NCI-H2171 (cell line): ENCODE results near the gene SLFN11.
"Not testable (repeated sequence)": the region's sequence is repeated elsewhere in the genome, so short reads cannot be mapped to it uniquely, and the experiment has no call there.

ENCODE experiments used
- DNase-seq: peaks from one replicate; lab custom pipeline; 2025; lab: John Stamatoyannopoulos, UW

SLFN11 gene, protein sequence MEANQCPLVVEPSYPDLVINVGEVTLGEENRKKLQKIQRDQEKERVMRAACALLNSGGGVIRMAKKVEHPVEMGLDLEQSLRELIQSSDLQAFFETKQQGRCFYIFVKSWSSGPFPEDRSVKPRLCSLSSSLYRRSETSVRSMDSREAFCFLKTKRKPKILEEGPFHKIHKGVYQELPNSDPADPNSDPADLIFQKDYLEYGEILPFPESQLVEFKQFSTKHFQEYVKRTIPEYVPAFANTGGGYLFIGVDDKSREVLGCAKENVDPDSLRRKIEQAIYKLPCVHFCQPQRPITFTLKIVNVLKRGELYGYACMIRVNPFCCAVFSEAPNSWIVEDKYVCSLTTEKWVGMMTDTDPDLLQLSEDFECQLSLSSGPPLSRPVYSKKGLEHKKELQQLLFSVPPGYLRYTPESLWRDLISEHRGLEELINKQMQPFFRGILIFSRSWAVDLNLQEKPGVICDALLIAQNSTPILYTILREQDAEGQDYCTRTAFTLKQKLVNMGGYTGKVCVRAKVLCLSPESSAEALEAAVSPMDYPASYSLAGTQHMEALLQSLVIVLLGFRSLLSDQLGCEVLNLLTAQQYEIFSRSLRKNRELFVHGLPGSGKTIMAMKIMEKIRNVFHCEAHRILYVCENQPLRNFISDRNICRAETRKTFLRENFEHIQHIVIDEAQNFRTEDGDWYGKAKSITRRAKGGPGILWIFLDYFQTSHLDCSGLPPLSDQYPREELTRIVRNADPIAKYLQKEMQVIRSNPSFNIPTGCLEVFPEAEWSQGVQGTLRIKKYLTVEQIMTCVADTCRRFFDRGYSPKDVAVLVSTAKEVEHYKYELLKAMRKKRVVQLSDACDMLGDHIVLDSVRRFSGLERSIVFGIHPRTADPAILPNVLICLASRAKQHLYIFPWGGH

DNA sequence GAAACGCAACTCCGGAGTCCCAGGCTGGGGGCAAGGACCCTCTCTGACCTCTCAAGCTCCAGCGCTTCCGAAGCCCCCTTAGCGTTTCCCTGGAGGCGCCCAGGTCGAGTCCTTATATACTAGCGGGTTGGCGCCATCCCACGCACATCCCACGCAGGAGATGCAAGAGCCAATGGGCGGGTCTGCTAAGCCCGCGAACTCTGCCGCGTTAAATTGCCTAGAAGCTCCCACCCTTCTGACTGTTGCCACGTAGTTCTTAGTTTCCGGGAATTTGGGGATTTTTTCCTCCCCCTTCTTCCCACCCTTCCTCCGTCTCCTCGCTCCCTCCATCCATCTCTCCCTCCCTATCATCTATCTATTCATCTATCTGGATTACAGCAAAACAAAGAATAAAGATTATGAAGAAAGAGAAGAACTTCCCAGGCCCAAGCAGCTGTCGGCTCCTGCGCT lies at the start of gene SLFN11:
SLFN11 (minus strand) TSS at position 88 of the 450 bp plus-strand sequence. CDS start 9,814 bp downstream, outside the sequence.
- no peak for DNase-seq

DNA sequence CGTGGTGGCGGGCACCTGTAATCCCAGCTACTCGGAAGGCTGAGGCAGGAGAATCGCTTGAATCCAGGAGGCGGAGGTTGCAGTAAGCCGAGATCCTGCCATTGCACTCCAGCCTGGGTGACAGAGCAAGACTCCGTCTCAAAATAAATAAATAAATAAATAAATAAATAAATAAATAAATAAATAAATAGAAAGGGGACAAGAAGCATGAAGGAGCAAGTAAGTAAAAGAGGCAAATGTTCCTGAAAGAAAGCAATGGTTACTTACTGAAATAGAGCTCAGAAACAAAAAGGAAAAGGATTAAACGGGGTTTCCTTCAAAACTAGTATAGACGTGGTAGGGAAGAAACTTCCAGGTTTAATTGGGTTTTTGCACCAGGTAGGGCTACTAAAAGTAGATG lies 47.6 kb upstream of the SLFN11 start:
- not testable (repeated sequence) for DNase-seq

DNA sequence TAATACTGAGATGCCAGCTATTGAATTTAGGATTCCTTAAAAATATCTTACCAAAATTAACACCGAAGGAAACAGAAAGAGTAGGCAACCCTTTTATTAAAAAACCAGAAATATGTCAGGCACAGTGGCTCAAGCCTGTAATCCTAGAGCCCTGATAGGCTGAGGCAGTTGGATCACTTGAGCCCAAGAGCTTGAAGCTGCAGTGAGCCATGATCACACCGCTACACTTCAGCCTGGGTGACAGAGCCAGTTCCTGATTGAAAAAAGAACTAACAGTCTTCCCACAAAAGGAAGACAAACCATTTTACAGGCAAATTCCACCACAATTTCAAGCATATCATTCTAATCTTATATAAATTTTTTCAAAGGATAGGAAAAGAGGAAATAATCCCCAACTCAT lies 43.2 kb upstream of the SLFN11 start:
- DNase-seq: no peak

DNA sequence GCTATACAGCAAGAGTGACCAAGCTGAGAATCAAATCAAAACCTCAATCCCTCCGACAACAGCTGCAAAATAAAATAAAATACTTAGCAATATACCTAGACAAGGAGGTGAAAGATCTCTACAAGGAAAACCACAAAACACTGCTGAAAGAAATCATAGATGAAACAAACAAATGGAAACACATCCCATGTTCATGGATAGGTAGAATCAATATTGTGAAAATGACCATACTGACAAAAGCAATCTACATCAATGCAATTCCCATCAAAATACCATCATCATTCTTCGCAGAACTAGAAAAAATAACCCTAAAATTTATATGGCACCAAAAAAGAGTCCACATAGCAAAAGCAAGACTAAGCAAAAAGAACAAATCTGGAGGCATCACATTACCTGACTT lies 41.3 kb upstream of the SLFN11 start:
- not testable (repeated sequence) for DNase-seq

DNA sequence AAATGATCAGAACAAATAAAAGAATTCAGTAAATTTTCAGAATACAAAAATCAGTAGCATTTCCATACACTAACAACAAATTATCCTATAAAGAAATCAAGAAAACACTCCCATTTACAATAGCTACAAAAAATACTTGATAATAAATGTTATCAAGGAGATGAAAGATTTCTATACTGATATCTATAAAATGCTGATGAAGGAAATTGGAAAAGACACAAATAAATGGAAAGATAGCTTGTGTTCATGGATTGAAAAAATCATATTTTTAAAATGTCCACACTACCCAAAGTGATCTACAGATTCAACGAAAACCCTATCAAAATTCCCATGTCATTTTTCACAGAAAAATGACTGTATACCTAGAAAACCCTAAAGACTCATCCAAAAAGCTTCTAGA lies 40.8 kb upstream of the SLFN11 start:
- no peak for DNase-seq

DNA sequence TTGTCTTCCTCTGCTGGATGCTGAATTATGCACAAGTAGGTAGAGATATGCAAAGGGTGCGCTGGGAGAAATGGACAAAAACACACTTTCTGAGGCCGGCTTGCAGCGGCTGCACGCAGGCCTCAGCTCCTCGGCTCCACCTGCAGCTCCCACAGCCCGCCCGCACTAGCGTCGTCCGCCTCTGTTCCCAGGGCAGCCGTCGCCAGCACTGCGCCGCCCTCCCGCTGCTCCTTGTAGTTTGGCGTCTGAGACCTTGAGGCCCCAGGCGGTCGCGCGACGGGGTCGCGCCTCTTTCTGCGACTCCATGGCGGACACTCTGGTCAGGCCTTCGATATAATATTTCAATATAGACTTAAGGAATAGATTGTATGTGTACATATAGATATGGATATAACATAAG lies 34.1 kb upstream of the SLFN11 start:
- no peak for DNase-seq

DNA sequence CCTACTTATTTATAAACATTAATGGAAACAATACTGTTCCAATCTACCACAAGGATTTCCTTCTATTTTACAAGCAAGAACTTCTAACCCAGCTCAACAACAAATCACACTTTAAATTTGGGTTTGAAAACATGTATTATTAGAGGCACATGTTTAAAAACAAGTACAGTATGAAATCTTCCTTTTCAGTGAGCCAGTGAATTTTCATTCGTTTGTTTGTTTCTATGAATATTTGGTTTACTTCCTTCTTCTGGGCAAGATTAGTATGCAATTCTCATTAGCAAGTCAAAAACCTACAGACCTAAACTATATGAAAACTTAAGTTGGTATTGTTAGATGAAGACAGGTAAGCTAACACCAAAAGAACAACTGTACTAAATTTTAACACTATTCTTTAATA lies 33.1 kb upstream of the SLFN11 start:
- no peak for DNase-seq

DNA sequence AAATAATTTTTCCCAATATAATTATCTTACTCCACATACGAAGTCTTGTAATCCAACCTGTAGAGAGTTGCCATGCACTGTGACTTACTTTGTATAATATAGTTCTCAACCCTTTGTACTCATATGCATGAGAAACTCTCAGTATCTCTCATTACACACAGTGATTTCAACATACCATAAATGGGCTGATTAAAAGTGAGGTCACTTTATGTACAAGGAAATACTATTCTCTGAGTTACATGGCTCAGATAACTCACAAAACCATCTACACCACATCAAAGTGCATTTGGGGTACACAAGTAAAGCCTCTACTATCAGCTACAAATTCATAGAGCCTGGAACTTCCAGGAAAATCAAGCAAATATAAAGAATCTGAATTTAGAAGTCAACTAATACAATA lies 30.9 kb upstream of the SLFN11 start:
- no peak for DNase-seq

DNA sequence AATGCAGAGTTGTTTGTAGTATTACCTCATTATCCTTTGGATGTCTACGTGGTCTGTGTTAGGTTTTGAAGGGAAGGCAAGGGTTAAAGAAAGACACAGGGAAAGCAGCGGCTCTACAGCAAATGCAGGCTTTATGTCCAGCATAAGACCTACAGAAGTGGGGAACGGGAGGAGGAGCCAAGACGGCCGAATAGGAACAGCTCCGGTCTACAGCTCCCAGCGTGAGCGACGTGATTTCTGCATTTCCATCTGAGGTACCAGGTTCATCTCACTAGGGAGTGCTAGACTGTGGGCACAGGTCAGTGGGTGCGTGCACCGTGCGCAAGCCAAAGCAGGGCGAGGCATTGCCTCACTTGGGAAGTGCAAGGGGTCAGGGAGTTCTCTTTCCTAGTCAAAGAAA lies 20.4 kb upstream of the SLFN11 start:
- DNase-seq: not testable (repeated sequence)

DNA sequence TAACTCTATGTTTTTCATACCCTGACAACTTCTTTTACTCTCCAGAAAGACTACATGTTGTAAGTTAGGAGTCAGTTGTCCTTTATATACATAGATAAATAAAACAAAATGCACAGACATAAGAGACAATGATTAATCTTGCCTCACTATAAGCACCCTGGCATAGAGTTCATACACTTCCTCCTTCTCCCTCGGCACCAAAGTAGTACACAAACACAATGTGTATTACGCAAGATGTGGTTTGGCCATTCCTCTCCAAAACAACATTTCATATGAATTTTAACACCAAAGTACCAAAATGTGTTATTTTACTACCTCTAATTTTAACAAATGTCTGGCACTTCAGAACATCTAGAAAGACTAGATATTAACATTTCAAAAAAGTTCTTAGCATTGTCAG lies 17.2 kb upstream of the SLFN11 start:
- DNase-seq: no peak

DNA sequence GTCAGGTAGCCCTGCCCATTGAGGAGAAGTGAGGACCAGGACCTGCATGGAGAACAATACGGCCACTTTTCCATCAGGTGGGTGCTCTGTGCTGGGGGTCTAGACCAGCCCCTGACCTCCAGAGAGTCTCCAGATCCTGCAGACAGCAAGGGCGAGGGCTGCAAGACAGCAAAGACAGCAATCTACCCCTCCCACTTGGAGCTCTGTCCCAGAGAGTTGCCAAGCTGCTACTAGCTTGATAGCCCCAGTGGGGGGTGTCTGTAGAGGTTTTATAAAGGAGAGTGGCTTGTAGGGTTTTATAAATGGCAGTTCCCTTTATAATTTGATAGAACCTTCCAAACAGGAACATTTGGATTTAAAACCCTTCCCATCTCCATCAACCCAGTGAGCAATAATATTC lies 16.7 kb upstream of the SLFN11 start:
- no peak for DNase-seq

DNA sequence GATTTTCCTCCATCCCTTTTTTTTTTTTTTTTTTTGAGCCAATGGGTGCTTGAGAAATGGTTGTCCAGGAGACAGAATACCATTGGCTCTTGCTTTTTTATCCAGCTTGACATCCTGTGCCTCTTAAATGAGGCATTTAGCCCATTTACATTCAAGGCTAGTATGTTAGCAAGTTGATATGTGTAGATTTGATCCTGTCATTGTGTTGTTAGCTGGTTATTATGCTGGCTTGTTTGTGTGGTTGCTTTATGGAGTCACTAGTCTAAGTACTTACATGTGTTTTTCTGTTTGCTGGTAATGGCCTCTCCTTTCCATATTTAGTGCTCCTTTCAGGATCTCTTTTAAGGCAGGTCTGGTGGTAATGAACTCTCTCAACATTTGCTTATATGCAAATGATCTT lies 14.1 kb upstream of the SLFN11 start:
- no peak for DNase-seq

DNA sequence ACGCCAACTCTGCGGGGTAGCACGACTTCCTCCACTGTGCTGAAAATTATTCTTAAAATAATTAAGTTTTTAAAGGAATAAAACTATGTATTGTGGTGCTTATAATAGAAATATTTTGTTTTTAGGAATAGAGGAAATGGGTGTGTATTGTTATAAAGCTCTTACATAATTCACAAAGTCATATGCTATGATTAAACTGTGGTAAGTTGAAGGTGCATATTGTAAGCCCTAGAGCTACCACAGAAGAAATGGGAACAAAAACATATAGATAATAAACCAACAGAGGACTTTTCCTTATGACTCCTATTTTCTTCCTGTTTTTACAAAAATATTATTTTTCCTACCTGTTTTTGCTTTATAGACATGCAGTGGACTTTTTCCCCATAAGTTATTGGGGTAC lies 4.3 kb upstream of the SLFN11 start:
- no peak for DNase-seq

DNA sequence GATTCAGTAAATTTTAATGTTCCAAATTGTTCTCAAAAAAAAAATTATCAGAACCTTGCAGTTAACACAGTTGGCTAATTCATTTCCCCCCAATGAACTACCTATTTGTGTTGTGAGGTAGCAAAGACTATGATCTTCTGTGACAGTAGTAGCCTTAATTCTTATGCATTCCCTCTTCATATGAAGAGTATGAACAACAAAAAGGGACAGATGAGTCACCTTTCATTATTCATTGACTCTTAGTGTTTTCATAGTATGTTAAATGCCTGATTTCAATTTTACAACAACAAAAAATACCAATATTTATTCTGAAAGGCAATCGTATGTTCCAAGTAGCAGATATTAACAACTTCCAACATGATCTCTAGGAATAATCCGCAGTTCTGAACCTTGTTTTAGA lies 3.6 kb upstream of the SLFN11 start:
- no peak for DNase-seq

DNA sequence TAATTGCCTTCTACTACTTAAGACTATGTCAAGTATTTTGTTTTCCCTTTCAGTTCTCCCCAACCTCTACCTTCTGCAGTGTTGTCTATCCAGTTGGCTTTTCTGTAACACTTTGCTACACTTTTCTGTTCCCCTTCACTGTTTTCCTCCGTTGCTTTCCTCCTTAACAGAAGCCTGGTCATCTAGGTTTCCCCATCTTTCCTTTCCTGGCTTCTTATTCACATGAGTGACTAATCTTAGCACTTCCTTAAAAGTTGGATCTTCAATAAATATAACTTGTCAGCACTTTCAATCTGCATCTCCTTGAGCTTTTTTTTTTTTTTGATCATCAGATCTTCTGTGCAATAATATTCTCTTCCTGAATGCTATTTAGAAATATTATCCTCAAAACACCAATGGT lies 2.8 kb upstream of the SLFN11 start:
- no peak for DNase-seq

DNA sequence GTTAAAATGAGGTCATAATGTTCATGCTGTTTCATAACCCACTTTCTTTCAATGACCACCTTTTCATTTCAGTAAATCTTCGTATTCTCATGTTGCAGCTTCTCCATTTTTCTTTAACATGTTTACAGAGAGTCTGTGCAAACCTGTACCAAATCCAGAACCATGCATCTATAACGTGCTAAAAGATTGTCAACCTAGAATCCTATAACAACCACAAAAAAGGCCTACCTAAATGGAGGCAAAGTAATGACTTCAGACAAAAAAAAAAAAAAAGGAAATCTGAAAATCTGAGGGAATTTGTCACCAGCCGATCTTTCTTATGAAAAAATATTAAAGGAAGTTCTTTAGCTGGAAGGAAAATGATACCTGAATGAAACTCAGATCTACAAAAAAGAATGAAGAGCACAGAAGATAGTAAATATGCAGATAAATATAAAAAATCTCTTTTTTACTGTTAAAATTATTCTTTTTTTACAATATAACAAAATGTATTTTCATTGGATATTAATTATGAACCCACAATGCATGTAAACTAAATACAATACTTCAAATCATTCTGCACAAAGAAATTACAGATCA lies 1.4 kb upstream of the SLFN11 start:
- no peak for DNase-seq

DNA sequence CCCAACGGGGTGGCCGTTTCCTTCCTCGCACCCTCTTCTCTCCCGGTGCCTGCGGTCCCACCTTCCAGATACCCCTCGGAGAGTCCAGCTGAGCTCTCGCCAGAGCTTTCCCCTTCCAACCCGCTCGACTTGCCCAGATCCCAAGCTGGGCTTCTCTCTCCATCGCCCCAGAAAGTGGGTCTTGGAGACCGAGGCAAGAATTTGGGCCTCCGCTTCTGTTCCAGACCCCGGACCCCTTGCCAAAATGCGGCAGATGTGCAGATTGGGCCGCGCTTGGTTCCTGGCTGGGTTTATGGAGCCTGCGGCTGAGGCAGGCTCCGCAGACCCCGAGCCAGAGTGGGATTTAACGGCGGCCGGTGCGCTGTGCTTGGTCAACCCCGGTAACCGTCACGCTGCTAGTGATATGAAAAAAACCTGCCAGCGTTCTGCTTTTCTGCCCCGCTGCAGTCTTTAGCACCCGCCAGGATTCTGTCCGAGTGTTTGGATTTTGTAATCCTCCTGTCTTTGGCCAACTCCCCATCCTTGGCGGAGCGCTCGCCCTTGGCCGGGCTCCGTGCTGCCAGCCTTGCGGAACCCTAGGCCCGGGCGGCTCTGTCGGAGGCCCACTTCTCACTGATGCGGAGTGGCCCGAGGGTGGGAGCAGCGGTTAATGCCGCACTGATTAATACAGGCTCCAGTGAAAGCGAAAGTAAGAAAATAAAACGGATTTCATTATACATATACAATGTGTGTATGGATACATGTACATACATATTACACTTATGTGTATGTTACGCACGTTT lies 754 bp upstream of the SLFN11 start:
- no peak for DNase-seq

DNA sequence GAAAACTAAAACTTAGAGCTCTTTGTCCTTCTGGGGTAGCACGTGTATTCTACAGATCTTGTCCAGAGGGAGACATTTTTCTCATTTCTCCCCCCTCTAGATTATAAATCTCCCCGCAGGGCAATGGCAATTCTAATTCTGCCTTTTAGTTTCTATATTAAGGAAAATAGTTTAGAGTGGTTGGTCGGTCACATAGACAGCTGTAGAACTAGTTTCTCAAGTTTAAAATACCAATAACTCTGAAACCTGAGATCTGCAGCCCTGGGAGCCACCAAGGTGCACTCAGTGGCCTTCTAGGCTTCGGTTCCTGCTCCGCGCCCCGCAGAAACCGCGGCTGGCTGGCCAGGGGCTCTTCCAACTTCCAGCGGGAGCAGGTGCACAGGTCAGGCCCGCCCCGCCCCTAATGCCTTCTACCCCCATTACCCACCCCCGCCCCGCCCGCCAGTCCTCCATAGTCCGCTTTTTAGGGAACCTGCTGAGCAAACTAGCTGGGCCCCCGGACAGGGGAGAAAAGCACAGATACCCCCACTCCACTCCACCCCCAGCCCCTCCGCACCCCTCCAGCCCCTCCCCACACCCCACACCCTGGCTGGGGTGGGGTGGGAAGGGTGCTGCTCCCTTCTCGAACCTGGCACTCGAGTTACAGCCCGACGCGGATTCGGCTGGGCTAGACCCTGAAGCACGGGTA lies 431 bp downstream of the SLFN11 start:
- no peak for DNase-seq

DNA sequence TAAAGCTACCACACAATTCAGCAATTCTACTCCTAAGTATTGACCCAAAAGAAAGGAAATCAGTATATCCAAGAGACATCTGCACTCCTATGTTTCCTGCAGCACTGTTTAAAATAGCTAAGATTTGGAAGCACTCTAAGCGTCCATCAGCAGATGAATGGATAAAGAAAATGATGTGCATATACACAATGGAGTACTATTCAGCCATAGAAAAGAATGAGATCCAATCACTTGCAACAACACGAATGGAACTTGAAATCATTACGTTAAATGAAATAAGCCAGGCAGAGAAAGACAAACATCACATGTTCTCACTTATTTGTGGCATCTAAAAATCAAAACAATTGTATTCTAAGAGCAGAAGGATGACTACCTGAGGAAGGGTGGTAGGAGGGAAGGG lies 1.5 kb downstream of the SLFN11 start:
- DNase-seq: no peak

DNA sequence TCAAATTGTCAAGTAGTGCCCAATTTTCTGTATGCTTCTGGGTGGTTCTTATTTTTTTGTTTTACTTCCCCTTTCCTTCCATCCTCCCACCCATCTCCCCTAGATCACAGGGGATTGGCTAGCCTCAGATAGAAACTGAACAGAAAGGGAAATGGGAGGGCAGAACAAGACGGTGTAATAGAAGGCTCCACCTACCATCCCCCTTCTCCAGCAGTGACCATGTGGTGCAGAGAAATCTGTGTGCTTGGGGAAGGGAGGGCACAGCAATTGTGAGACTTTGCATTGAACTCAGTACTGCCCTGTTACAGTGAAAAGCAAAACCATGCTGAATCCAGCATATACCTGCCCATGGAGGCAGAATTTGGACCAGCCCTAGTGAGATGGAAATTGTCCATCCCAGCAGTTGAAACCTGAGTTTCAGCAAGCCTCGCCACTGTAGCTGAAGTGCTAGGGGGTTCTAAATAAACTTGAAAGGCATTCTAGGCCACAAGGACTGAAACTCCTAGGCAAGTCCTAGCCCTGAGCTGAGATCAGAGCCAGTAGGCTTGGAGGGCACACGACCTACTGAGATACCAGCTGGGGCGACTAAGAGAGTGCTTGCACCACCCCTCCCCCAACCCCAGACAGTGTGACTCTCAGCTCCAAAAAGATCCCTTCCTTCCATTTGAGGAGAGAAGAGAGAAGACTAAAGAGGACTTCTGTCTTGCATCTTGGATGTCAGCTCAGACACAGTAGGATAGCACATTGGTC lies 5.2 kb downstream of the SLFN11 start:
- DNase-seq: no peak

DNA sequence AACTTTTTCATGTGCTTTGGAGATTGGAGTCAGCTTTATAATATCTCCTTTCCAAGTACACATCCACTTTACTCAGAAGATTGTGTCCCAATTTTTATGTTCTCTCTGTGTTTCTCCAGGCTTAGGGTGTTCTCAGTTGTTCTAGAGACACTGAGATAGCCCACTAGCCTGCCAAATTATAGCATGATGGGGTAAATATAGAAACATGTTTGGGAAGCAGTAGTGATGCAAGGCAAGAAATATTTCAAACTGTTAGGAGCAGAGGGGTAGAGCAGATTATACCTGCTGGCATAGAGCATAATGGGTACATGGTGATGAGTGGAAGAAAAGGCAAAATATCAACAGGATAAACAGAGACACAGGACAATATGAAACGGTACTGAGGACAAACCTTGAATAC lies 12.4 kb downstream of the SLFN11 start:
- no peak for DNase-seq
